A673 (cell line): ENCODE data around the gene HS6ST2.

ENCODE experiments used
- CTCF ChIP-seq: fragments of 300-800, 200-600 bp; sonication (generic); conservative IDR thresholded peaks from 2 replicates; pipeline ENCODE4 v1.5.1; 2017; ENCODE audit warnings: low read depth, mild to moderate bottlenecking, antibody characterized with exemption, low read length, moderate library complexity, mixed read lengths
- EZH2 ChIP-seq: fragments of 200-600 bp; sonication (generic); IDR thresholded peaks from 2 replicates; pipeline ENCODE4 v1.6.1; 2017; ENCODE audit warnings: borderline replicate concordance, low read depth, mild to moderate bottlenecking, mixed read lengths, antibody characterized with exemption, low read length; ENCODE audit not compliant: poor library complexity, severe bottlenecking

DNA sequence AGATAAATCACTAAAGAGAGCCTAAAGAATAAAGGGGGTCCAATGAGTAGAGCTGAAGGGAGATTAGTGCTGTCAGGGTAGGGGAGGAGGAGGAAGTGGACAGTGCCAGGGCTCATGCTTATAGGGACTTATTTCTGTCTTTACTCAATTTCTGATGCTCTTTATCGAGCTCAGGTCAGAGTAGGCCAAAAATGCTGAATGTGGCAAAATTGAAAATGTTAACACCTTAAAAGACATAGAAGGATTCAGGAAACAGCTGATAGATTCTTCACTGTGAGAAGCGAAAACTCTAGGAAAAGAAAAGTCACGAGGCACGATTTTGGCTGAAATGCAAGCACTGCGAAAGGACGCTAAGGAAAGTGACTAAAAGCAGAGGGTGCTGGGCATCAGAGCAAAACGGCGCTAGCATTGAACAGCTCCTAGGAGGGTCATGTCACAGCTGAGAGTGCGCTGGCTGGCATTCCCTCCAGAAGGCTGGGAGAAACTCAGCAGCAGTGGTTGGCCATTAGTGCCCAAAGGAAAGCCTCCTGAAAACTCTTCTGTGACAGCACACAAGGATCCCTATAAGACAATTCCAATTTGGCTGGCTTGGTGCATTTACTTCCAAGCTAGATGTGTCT lies 150.9 kb downstream of the HS6ST2 start:
- no peak for TF ChIP-seq CTCF
- TF ChIP-seq EZH2: no peak
